Lower leg skin (tissue), 4 donors: Measurements from ENCODE around the gene SUDS3. TPM values are rescaled to one million over a fixed set of nuclear protein-coding genes. Genes with fewer than 3 reads are reported as not detected.

Experiments used
- DNase-seq, 2 donors: peaks; one replicate each; pipeline ENCODE4 v3.0.0-alpha.2; 2019; ENCODE audit warnings: low spot score in 2 of 2
- H3K4me3 ChIP-seq: fragments of 200-600 bp; sonication (generic); 2 replicates; pipeline ENCODE4 v1.5.1; 2017; ENCODE audit warnings: mild to moderate bottlenecking, low read depth; ENCODE audit not compliant: poor library complexity, severe bottlenecking
- CTCF ChIP-seq, 3 donors: fragments of 450-650 bp; IDR thresholded peaks; one replicate each; pipeline ENCODE4 v1.5.1; 2016; ENCODE audit warnings: antibody characterized with exemption in 3 of 3, mild to moderate bottlenecking in 3 of 3, moderate library complexity in 2 of 3
- POLR2A ChIP-seq, 2 donors: fragments of 450-650 bp; IDR thresholded peaks; one replicate each; pipeline ENCODE4 v1.6.1; 2016 to 2017; ENCODE audit warnings: antibody characterized with exemption in 2 of 2, mild to moderate bottlenecking in 1 of 2, moderate library complexity in 1 of 2
- WGBS, 2 donors: methylation state at CpG; one replicate each; pipeline ENCODE4 v1.1.5; 2018; 5-methylcytosine and 5-hydroxymethylcytosine counted together
- intact Hi-C: fragments of 100-400 bp; cut with DNase I; formaldehyde crosslinking; loops from one replicate; pipeline ENCODE4 v1.15.0; 2023; ENCODE audit warnings: low total_unique reads
- total RNA-seq, 4 donors: library from RNA; depleted of rRNA; stranded (reverse); fragments of >200 nt; gene quantifications; one replicate each; pipeline ENCODE4 v1.1.0, GENCODE V29; 2016

The SUDS3 gene
- total RNA-seq, 4 donors from 2014 or later: 33.9 to 85.0 (median 68.9) TPM

GRCh38 chr12:118342090-118342489 is 34.3 kb upstream of the SUDS3 start:
- 56 to 71% methylated on average over 2 of the region's 2 CpGs for WGBS, 2 donors
- TF ChIP-seq POLR2A (IDR thresholded peaks at IDR 0.05): no peak
- no peak for TF ChIP-seq CTCF (IDR thresholded peaks at IDR 0.05)
- intact Hi-C loops: no loop called here
- no peak for DNase-seq
- H3K4me3 ChIP-seq: no peak overlapping the region

- no peak for DNase-seq
- intact Hi-C loops: no loop called here
- H3K4me3 ChIP-seq: no peak overlapping the region
- TF ChIP-seq CTCF (IDR thresholded peaks at IDR 0.05): no peak
- TF ChIP-seq POLR2A (IDR thresholded peaks at IDR 0.05): no peak
Measured at GRCh38 chr12:118344829-118345228, 31.5 kb upstream of the SUDS3 start.

- intact Hi-C loops: no loop called here
- DNase-seq: no peak
- WGBS, 2 donors: 48 to 57% methylated on average over 1 of the region's 1 CpG
- H3K4me3 ChIP-seq: no peak overlapping the region
- TF ChIP-seq CTCF (IDR thresholded peaks at IDR 0.05) (no peak), POLR2A (IDR thresholded peaks at IDR 0.05) (no peak)
Measured at GRCh38 chr12:118345355-118345754, 31.0 kb upstream of the SUDS3 start.

- TF ChIP-seq CTCF (IDR thresholded peaks at IDR 0.05) (no peak), POLR2A (IDR thresholded peaks at IDR 0.05) (no peak)
- intact Hi-C loops: no loop called here
- DNase-seq: no peak
- 69 to 72% methylated on average over 7 of the region's 7 CpGs for WGBS, 2 donors
- H3K4me3 ChIP-seq: no peak overlapping the region
Measured at GRCh38 chr12:118346895-118347294, 29.5 kb upstream of the SUDS3 start.

- WGBS, 2 donors: 91 to 96% methylated on average over 2 of the region's 2 CpGs
- intact Hi-C loops: no loop called here
- no peak overlapping the region for H3K4me3 ChIP-seq
- TF ChIP-seq POLR2A (IDR thresholded peaks at IDR 0.05) (no peak), CTCF (IDR thresholded peaks at IDR 0.05) (no peak)
- no peak for DNase-seq
Measured at GRCh38 chr12:118347916-118348315, 28.4 kb upstream of the SUDS3 start.

GRCh38 chr12:118350908-118351559 is 25.3 kb upstream of the SUDS3 start:
- WGBS, 2 donors: 89 to 93% methylated on average over 6 of the region's 6 CpGs
- no peak for TF ChIP-seq CTCF (IDR thresholded peaks at IDR 0.05)
- no peak for TF ChIP-seq POLR2A (IDR thresholded peaks at IDR 0.05)
- no peak for DNase-seq
- intact Hi-C loops: no loop called here
- H3K4me3 ChIP-seq: no peak overlapping the region
